ENCODE results near the gene RAB8B.
A peak's percentile ranks its signal among the peaks of the same experiment; 100 is the strongest.

The RAB8B gene

GRCh38 chr15:63277038-63277892, 87.9 kb downstream of the RAB8B start, which contains the start of gene APH1B:
Gene APH1B (plus strand): TSS chr15:63277605. CDS start chr15:63277624, 19 bp downstream.
- DNase-seq, result peak; percentile 78 to 81

DNA sequence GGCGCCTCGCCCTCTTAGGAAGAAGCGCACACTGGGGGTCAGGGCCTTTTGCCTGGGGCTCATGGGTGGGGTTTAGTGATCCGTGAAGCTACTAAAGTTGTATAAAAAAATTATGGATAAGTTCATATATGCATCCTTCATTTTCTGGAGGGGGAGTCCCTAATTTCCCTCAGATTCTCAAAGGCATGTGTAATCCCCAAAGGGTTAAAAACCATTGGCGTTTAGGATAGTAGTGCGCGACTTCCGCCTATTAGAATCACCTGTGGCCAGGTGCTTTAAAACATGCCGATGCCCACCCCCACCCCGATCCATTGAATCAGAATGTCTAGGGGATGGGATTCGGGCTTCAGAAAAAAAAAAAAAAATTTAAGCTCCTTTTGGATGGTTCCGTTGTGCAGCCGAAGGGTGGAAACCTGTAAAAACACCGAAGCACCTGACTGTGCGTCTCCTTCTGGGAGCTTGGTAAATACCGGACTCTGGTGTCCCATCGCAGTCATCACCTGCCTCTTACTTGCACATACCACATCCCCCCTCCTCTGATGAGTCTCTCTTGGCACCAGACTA, 88.6 kb downstream of the RAB8B start:
- peak in 1 of 2 experiments; percentile 38 for DNase-seq

GRCh38 chr15:63283126-63283525, 93.7 kb downstream of the RAB8B start:
- DNase-seq, result no peak

DNA sequence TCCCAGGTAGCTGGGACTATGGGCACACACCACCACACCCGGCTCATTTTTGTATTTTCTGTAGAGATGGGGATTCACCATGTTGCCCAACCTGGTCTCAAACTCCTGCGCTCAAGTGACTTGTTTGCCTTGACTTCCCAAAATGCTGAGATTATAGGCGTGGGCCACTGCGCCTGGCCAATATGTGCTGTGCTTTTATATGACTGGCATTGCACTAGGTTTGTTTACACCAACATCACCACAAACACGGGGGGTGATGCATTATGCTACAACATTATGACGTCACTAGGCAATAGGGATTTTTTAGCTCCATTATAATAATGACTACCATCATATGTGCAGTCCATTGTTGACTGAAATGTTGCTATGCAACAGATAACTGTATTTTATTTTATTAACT, 94.9 kb downstream of the RAB8B start:
- DNase-seq, result no peak

- DNase-seq, result no peak
Observed at GRCh38 chr15:63287109-63287508, 97.7 kb downstream of the RAB8B start.

GRCh38 chr15:63288342-63288741, 98.9 kb downstream of the RAB8B start:
- no peak for DNase-seq

GRCh38 chr15:63288778-63289378, 99.5 kb downstream of the RAB8B start:
- peak; percentile 50 to 64 for DNase-seq

DNA sequence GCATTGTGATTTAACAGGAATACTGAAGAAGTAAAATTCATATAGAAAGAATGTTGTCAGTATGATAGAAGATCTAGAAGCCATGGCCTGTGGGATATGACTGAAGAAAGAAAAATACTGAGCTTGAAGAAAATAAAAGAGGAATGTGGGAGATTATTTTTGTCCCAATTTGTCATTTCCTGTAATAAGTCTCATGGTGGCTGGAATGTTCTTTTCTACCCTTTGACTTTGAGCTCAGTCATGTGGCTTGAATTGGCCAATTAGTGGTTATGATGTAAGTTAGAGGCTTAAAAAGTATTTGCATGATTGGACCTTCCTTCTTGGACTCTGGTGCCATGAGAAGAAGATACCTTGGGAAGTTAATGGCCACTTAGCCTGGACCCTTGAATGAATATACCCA, 102.1 kb downstream of the RAB8B start:
- no peak for DNase-seq

- DNase-seq, result no peak
Observed at GRCh38 chr15:63292241-63292640, 102.8 kb downstream of the RAB8B start.

DNA sequence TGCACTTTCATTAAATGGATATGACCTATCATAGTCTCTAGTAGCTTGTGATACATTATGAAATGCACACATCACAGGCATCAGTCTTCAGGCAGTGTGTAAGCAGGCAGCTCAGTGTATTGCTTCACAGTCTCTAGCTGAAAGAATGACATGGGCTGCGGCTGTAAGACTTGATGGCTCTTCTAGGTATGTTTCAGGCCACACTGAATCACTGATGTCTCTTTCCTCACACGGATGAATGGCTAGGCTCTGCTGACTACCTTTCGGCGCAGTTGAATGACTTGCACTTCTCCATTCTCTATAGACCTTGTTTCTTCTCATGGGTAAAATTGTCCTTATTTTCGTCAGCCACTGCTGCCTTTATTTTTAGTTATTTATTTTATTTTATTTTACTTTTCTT, 103.4 kb downstream of the RAB8B start:
- DNase-seq, result no peak

DNA sequence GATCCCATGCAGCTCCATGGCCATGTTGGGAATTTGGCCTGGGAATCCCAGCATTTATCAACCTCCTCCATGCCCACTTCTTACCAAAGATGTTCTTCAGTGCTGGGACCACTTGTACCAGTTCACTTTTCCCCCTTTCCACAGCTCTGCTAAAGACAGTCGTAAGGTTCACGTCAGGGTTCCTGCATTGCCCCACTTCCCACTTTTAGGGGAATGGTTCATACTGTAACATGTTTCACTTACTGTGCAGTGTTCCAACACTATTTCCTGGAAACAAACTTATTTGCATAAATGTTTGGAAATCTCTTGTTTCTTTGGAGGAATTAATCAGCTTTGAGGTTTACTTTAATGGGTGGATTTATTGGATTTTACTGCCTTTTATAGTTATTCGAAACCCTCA, 105.0 kb downstream of the RAB8B start:
- DNase-seq, result no peak

- no peak for DNase-seq
Observed at GRCh38 chr15:63295341-63295740, 105.9 kb downstream of the RAB8B start.

DNA sequence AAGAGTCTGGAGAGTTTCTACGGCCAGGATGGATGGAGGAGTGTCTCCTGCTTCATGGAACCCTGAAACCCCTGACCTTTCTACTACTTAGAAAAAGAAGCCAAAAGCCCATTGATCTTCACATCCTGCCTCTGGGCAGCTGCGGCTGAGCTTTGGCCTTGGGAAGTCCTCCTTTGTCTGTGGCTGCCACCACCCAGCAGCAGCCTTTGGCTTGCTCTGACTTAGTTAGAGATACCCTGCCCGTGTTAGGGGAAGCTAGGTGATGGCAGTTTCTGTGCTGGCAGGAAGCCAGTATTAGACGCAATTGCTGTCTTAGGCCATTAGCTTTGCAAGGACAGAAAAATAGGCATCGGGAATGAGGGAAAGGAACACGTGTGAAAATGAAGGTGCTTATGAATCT, 106.8 kb downstream of the RAB8B start:
- peak in 1 of 2 experiments; percentile 13 for DNase-seq

DNA sequence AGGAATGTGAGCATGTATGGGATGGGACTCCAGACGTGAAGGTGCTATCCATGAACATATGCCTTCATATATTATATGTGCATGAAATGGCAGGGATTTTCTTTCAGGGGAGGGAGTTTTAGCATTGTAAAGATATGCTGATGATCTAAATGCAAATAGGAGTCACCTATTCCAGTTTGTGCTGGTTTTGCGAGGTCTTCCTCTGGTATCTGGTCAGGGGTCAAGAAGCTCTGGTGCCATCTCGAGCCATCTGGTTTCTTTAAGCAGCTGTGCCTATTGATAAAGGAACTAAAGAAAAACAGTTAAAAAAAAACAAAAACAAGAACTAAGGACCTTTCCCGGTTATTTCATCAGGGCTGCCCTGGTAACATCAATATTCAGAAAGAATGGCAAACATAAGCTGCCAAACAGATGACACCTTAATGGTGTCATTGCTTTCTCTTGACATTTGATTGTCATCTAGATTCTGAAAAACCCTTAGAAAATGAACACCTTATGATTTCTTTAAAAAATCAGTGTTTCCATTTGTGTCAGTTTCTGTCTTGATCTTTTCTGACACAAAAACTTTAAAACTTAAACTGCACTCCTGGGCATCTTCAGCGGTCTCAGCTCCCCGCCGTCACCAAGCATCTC, 110.7 kb downstream of the RAB8B start:
- DNase-seq, result no peak

DNA sequence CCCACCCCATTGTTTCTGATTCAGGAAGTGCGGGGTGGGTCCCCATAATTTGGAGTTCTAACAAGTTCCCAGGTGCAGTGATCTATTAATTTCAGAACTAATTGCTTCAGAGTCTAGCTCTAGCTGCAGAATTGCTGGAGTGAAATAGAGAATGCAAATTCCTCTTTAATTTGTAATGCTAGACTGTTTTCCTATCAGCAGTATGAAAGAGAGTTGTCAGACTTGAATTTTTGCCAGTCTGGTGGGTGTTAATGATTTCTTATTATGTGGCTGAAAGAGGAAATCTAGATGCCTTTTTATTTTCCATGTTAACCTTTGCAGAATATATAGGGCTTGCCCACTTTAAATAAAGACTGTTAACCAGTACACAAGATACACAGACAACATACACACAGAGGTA, 111.7 kb downstream of the RAB8B start:
- peak in 1 of 2 experiments; percentile 72 for DNase-seq

- no peak for DNase-seq
Observed at GRCh38 chr15:63305260-63305659, 115.9 kb downstream of the RAB8B start.

DNA sequence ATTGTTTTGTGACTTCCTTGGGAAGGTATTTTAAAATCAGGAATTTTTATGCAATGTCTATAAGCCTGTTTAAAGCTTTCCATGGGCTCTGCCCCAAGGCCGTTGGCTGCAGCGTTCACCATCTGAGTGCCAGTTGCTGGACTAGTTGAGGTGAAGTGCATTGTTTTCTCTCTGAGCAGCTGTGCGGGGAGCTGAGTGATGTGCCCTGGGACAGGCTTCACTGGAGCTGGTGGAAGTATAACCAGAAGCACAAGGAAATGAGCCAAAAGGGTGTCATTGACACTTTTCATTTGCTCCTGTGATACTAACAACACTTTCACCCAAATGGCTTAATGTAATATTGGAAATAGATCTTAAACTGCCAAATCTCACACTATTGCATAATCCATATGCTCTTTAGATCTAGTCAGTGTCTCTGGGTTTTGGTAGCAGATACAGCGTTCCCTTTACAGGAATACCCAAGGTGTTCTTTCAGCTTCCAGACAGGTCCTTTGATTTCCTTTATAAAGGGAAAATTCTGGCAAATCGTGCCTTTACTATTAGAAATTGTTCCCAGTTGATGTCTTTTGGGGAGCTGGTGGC, 117.2 kb downstream of the RAB8B start:
- DNase-seq, result no peak

DNA sequence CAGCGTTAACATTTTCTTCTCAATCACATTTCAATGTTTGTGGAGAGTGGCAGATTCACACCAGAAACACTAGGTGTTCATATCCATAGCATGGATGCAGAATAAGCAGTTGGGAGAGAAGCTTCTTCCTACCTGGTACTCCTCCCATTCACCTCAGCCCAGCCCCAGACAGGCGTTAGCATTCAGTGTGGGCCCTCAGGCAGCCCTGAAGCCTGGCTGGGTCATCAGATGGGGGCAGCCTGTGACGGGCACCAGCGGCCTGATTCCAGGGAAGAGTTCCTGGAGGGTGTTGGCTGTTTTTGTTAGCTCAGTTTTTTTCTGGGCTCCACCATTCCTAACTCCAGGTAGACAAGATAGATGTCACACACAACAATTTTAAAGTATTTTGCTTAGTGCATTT, 119.1 kb downstream of the RAB8B start:
- no peak for DNase-seq

DNA sequence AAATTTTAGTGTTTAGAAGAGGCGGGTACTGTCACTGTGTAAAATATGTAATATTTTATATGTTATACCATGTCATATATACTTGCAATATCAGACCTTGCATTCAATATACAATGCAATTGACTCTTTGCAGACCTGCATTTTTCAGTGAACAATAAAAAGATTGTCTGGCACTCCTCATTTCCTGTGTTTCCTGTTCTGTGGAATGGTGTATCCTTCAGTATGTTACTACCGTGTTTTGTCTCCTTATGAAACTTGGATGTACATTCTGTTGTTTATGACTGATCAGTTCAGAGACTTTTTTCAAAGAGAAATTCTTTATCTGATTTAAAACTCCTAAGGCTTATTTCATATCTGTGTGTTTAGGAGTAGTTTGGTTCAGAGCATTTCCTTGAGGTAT, 119.5 kb downstream of the RAB8B start:
- no peak for DNase-seq

DNA sequence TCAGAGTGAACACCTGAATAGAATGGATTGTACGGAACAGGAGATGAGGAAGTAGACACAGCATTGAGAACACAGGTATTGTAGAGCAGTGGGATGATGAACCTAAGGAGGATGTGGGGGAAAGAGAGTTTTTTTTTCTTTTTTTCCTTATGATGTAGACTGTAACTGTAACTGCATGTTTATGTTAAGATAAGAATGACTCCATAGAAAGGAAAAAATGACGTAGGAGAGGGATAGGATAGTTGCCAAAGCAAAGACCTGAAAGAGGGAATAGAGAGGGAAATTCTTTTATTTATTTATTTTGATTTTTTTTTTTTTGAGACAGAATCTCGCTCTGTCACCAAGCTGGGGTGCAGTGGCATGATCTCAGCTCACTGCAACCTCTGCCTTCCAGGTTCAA, 121.2 kb downstream of the RAB8B start:
- DNase-seq, result no peak

DNA sequence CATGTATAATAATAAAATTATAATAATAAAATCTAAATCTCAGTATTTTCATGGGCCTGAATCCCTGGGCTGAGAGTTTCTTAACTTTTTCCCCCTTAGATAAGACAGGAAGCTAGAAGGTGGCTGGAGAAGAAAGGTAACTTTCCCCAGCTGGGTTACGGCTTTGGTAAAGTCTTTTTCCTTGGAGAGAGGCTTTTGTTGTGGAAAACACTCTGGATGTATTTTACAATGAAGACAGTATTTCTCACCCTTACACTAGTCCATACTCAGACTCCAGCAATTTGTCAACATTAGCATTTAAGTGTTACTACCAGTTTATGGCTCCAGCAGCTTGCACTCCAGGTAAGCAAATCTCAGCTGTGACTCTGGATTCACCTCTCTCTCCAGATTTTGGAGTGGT, 122.9 kb downstream of the RAB8B start:
- no peak for DNase-seq

- DNase-seq, result no peak
Observed at GRCh38 chr15:63313825-63314224, 124.4 kb downstream of the RAB8B start.

DNA sequence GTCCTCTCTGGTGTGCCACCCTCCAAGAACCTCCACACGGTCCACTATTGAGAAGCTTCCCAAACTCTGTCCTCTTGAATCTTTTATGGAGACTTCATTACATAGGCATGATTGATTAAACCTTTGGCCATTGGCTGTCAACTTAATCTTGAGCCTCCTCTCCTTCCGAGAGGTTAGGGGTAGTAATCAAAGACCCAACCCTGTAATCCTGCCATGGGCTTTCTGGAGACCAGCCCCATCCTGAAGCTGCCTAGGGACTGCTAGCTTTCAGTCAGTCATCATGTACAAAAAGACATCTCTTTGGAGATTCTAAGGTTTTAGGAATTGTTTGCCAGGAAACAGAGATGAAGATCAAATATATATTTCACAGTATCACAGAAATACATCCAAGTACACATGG, 125.0 kb downstream of the RAB8B start:
- no peak for DNase-seq

Data from NCI-H2081 (cell line).